ENCODE measurements around the gene SPOCK1. TPM values are rescaled to one million over a fixed set of nuclear protein-coding genes. Genes with fewer than 3 reads are reported as not detected.

Gene SPOCK1
- total and polyA plus RNA-seq, 2 donors (not counting 3 experiments of a cell fraction or from before 2014, with no cell fraction given): 144 to 280 TPM

DNA sequence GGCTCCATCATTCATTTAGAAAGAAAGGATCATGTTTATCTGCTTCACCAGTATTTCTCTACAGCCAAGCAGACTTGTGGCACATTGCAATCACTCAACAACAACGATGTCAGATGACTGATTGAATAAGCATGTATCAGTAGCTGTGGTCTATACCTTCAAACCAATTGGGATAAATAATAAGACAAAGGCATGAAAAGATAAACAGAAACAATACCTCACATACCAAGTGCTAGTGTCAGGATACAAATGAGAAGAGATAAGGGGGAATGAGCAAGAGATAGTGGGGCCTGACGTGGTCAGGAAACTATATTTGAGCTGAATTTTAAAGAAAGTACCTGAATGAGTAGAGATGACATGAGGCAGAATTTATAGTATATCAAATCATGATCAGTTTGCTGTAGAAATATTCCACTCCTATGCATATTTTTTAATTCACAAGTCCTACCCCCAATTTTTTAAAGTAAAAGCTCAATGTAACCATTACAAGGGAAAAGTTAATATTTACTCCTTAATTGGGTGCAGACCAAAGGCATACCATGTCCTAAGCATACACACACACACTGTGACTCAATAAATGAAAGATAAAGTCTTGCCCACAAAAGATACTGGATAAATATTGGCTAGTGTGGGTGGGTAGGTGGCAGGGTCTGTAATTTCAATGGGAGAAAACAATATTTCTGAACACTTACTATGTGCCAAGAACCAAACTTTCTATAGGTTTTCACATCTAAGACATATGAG is 284.5 kb downstream of the SPOCK1 start:
- no TSS peak for BruUV-seq (replicated peaks)
- no peaks in the 10 kb centered on the region for H3K36me3 ChIP-seq (ENCODE audit: control insufficient read depth in 2 of 2, extremely low read depth in 1 of 2, insufficient read depth in 2 of 2, low read length in 2 of 2)

More for the DNA sequence above, 284.5 kb downstream of the SPOCK1 start:
- H3K4me1 ChIP-seq (ENCODE audit: control insufficient read depth, extremely low read depth, insufficient read depth, low read length): peaks cover 3% of the 10 kb centered on the region
- H3K9me3 ChIP-seq (replicated peaks; ENCODE audit: control insufficient read depth, insufficient read depth, low read length): no peaks in the 10 kb centered on the region
- DNase-seq (ENCODE audit: low read depth, low spot score) (no peak), FAIRE-seq (no peak)
- H2AFZ ChIP-seq (ENCODE audit: low read depth, low read length): no peak overlapping the region
- no peaks in the 10 kb centered on the region for H3K9me1 ChIP-seq (replicated peaks; ENCODE audit: control insufficient read depth, extremely low read depth, insufficient read depth, low read length)
- H3K4me3 ChIP-seq (replicated peaks in 1 of 3; ENCODE audit: insufficient read depth in 1 of 3, low read depth in 1 of 3, low read length in 3 of 3): no peak overlapping the region
- ChIA-PET CTCF (interaction anchor here (1.2 kb wide), 1 partner anchor 412 kb away, joined by 3 read pairs; no protein-coding TSS in a partner anchor), POLR2A (no interaction called here)
- H3K27ac ChIP-seq (ENCODE audit: insufficient read depth, low read depth, low read length): no peak overlapping the region
- H3K79me2 ChIP-seq (ENCODE audit: control insufficient read depth, insufficient read depth, low read length): peaks cover 26% of the 10 kb centered on the region
- H3K4me2 ChIP-seq (ENCODE audit: insufficient read depth, low read length): no peak overlapping the region
- no peaks in the 10 kb centered on the region for H3K27me3 ChIP-seq (ENCODE audit: control insufficient read depth in 2 of 2, insufficient read depth in 2 of 2, low read length in 2 of 2)
- no peak overlapping the region for H3K9ac ChIP-seq (replicated peaks; ENCODE audit: extremely low read depth, insufficient read depth, low read length)
- peaks cover 3% of the 10 kb centered on the region for H4K20me1 ChIP-seq (replicated peaks; ENCODE audit: control insufficient read depth, extremely low read depth, insufficient read depth, low read length)
- TF ChIP-seq, protein P1, sequence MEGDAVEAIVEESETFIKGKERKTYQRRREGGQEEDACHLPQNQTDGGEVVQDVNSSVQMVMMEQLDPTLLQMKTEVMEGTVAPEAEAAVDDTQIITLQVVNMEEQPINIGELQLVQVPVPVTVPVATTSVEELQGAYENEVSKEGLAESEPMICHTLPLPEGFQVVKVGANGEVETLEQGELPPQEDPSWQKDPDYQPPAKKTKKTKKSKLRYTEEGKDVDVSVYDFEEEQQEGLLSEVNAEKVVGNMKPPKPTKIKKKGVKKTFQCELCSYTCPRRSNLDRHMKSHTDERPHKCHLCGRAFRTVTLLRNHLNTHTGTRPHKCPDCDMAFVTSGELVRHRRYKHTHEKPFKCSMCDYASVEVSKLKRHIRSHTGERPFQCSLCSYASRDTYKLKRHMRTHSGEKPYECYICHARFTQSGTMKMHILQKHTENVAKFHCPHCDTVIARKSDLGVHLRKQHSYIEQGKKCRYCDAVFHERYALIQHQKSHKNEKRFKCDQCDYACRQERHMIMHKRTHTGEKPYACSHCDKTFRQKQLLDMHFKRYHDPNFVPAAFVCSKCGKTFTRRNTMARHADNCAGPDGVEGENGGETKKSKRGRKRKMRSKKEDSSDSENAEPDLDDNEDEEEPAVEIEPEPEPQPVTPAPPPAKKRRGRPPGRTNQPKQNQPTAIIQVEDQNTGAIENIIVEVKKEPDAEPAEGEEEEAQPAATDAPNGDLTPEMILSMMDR (IDR thresholded peaks at IDR 0.05; ENCODE audit: extremely low read depth in 1 of 2, insufficient read depth in 1 of 2, low read depth in 1 of 2, low read length in 2 of 2): no peak
- no peak for TF ChIP-seq MYC (IDR thresholded peaks at IDR 0.05; ENCODE audit: low read depth, low read length)
- no peak for TF ChIP-seq MAX (IDR thresholded peaks at IDR 0.05; ENCODE audit: insufficient read depth, insufficient read length)
- no peak for TF ChIP-seq POLR2AphosphoS5 (IDR thresholded peaks at IDR 0.05; ENCODE audit: insufficient read depth, low read depth, low read length)
- TF ChIP-seq FOS (IDR thresholded peaks at IDR 0.05; ENCODE audit: borderline replicate concordance, insufficient read depth, low read length): no peak
- TF ChIP-seq GATA2 (IDR thresholded peaks at IDR 0.05; ENCODE audit: insufficient read depth, insufficient read length, low read depth, low read length): no peak
- no peak for TF ChIP-seq JUN (IDR thresholded peaks at IDR 0.05; ENCODE audit: borderline replicate concordance, insufficient read depth, insufficient read length, low read depth)
- no peak for TF ChIP-seq POLR2A (IDR thresholded peaks at IDR 0.05; ENCODE audit: low read depth, low read length)
- TF ChIP-seq EZH2 (IDR thresholded peaks at IDR 0.05; ENCODE audit: borderline replicate concordance, low read depth, low read length, severe bottlenecking): no peak
- intact Hi-C loops (cut with micrococcal nuclease) (no loop called here), dilution Hi-C loops (cut with MboI; ENCODE audit: extremely low pct_ligation_motif_present, low sequenced_read_pairs) (no loop called here)

All from endothelial cell of umbilical vein (primary cell).